Kidney (tissue), 22 donors: ENCODE results near the gene TGM6. TPM values are rescaled to one million over a fixed set of nuclear protein-coding genes. Genes with fewer than 3 reads are reported as not detected.

ENCODE experiments used
- DNase-seq, 5 donors: peaks; one replicate each; pipeline ENCODE4 v3.0.0-alpha.2; 2013 to 2020
- FAIRE-seq: peaks from 2 replicates; lab custom pipeline; 2012; peaks lifted over from hg19 to GRCh38; lab: Jason Lieb, UNC
- H3K27ac ChIP-seq, 2 donors: one replicate each; pipeline ENCODE4 v1.7.0; 2013; ENCODE audit warnings: low read depth in 2 of 2, low read length in 2 of 2, inconsistent platforms in 1 of 2
- H3K27me3 ChIP-seq: one replicate; pipeline ENCODE4 v1.7.1; 2013; ENCODE audit warnings: low read length, inconsistent platforms; ENCODE audit not compliant: control insufficient read depth, insufficient read depth
- H3K36me3 ChIP-seq, 3 donors: one replicate each; pipeline versions ENCODE4 v1.7.0 to v1.7.1; 2013; ENCODE audit warnings: low read length in 3 of 3, control low read depth in 1 of 3, inconsistent platforms in 1 of 3; ENCODE audit not compliant: insufficient read depth in 3 of 3, control insufficient read depth in 2 of 3
- H3K4me1 ChIP-seq, 3 donors: one replicate each; pipeline versions ENCODE4 v1.7.0 to v1.7.1; 2013; ENCODE audit warnings: low read length in 3 of 3, inconsistent platforms in 1 of 3, low read depth in 1 of 3; ENCODE audit not compliant: control insufficient read depth in 2 of 3, insufficient read depth in 2 of 3
- H3K4me3 ChIP-seq, 3 donors: one replicate each; pipeline versions ENCODE4 v1.7.0 to v1.8.1; 2013; ENCODE audit warnings: low read length in 3 of 3, control low read depth in 1 of 3, inconsistent platforms in 1 of 3
- H3K9ac ChIP-seq, 3 donors: one replicate each; pipeline versions ENCODE4 v1.7.0 to v1.7.1; 2013; ENCODE audit warnings: low read length in 3 of 3, control low read depth in 1 of 3, inconsistent platforms in 1 of 3
- H3K9me3 ChIP-seq, 3 donors: one replicate each; pipeline versions ENCODE4 v1.7.0 to v1.7.1; 2013; ENCODE audit warnings: low read length in 3 of 3, control low read depth in 1 of 3, inconsistent platforms in 1 of 3; ENCODE audit not compliant: control insufficient read depth in 2 of 3, insufficient read depth in 1 of 3
- CTCF ChIP-seq: IDR thresholded peaks from 3 replicates; pipeline ENCODE4 v1.5.1; 2012; ENCODE audit warnings: mild to moderate bottlenecking, moderate library complexity, borderline replicate concordance; ENCODE audit not compliant: insufficient read depth; ENCODE audit errors: extremely low read depth
- intact Hi-C: fragments of 100-400 bp; cut with DNase I; formaldehyde crosslinking; loops from one replicate; pipeline ENCODE4 v1.11.1; 2022
- long read RNA-seq, 10 donors: library from polyadenylated mRNA in 1 of 10; unstranded in 1 of 10; transcript quantifications; one replicate each; pipeline ENCODE4 v2.0.0 and lab custom pipeline, GENCODE V29; 2021 to 2026
- polyA plus RNA-seq: library from polyadenylated mRNA; stranded (reverse); fragments of 350-450 nt; fragmentation: Illumina TruSeq; extraction: RNeasy Lipid Tissue Mini Kit (QIAGEN cat#74804); gene quantifications from one replicate; pipeline ENCODE4 v1.2.3, GENCODE V29; 2014; ENCODE audit warnings: low read depth, low replicate concordance; ENCODE audit not compliant: insufficient read depth
- total RNA-seq: library from RNA; stranded (reverse); fragmentation: NEBNext Ultra II Directional; extraction: Animal tissue kit (Norgen Biotek cat#: 25700); gene quantifications from one replicate; pipeline ENCODE4 v1.2.1, GENCODE V29; 2021
- donor health status: control.
- donor health status: control.
- donor health status: control.
- donor health status: control.
- donor health status: control.
- donor health status: DM: yes; HTN: yes; CAD: no.
- donor health status: Normal renal cell carcinoma (clear cell type).

The TGM6 gene
- total RNA-seq = not detected
- not detected for polyA plus RNA-seq
- long read RNA-seq, donor 1 = 0 reads
- long read RNA-seq, donor 2 = 0 reads
- long read RNA-seq, donor 3 = 0 reads
- long read RNA-seq, donor 4 = 0 reads
- long read RNA-seq, donor 5 = 0 reads
- long read RNA-seq, donor 6 = 0 reads
- long read RNA-seq, donor 7 = 0 reads
- long read RNA-seq, donor 8 = 0 reads
- long read RNA-seq, donor 9 = 0 reads
- long read RNA-seq, donor 10 = 0 reads

- TF ChIP-seq CTCF = no peak
- no peak within 1 kb of the TSS for H3K4me3 ChIP-seq
- no peak for FAIRE-seq
Observed at GRCh38 chr20:2380601-2381000, at the start of gene TGM6. Gene TGM6, plus strand, starts transcription at chr20:2380901. Its CDS starts 68 bp downstream, at chr20:2380969.

GRCh38 chr20:2331106-2331505, 49.6 kb upstream of the TGM6 start:
- no peaks in the 10 kb centered on the region for H3K9me3 ChIP-seq
- intact Hi-C loops = no loop called here
- TF ChIP-seq CTCF = no peak
- H3K36me3 ChIP-seq = no peaks in the 10 kb centered on the region
- H3K27me3 ChIP-seq = no peaks in the 10 kb centered on the region
- no peak overlapping the region for H3K9ac ChIP-seq
- FAIRE-seq (no peak), DNase-seq (peak in 1 of 5 donors; percentile 4)
- no peak overlapping the region for H3K27ac ChIP-seq
- no peak overlapping the region for H3K4me3 ChIP-seq
- H3K4me1 ChIP-seq = no peaks in the 10 kb centered on the region

More at GRCh38 chr20:2380601-2381000, at the start of gene TGM6:
- Histone ChIP-seq H3K9ac (no peak within 1 kb of the TSS), H3K36me3 (no peaks in the 10 kb centered on the region), H3K27ac (no peak within 1 kb of the TSS), H3K27me3 (no peaks in the 10 kb centered on the region), H3K9me3 (no peaks in the 10 kb centered on the region), H3K4me1 (no peaks in the 10 kb centered on the region)
- intact Hi-C loops = no loop called here
- DNase-seq = no peak

- Histone ChIP-seq H3K4me3 (no peak overlapping the region), H3K27ac (no peak overlapping the region), H3K27me3 (no peaks in the 10 kb centered on the region), H3K9ac (no peak overlapping the region), H3K4me1 (no peaks in the 10 kb centered on the region), H3K9me3 (no peaks in the 10 kb centered on the region), H3K36me3 (no peaks in the 10 kb centered on the region)
- no peak for FAIRE-seq
- no peak for DNase-seq
- TF ChIP-seq CTCF = no peak
- intact Hi-C loops = no loop called here
Observed at GRCh38 chr20:2331901-2332565, 48.7 kb upstream of the TGM6 start.
